GM19372 (cell line): ENCODE data around the gene MPDU1.
"Not testable (repeated sequence)": the region's sequence is repeated elsewhere in the genome, so short reads cannot be mapped to it uniquely, and the experiment has no call there.

ENCODE experiments used
- ATAC-seq: cut with Tn5 transposase; IDR thresholded peaks from one replicate; pipeline ENCODE4 v1.9.1; 2021; ENCODE audit warnings: mild to moderate bottlenecking, low read depth, moderate library complexity; ENCODE audit not compliant: unreplicated experiment

The MPDU1 gene

DNA sequence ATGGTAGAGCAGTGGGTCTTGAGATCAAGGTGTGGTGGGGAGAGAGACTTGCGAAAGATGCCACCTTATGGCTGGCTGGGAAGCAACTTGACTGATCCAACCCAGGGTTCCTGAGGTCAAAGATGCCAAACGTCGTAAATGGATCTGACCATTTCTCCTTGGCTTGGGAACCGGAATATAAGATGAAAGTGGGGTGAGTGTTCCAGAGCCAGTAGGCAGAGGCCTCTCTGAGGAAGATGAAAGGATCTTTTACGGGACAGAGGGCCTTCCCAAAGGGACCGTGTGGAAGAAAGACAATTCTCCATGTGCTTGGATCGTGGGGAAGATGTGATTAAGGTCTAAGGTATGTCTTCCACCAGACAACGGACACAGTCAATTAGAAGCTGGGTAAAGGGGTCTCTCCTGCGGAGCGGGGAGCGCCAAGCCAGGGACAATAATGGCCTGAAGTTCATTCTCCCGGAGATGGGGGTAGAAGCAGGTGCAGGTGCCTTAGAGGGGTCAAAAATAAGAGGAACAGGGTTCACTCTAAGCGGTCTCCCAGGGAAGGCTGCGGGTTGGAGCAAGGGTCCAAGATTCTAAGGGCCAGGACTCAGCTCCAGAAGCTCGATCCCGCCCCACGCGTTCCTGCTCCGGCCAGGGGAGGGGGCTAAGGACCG, 30.2 kb downstream of the MPDU1 start:
- ATAC-seq: no peak

DNA sequence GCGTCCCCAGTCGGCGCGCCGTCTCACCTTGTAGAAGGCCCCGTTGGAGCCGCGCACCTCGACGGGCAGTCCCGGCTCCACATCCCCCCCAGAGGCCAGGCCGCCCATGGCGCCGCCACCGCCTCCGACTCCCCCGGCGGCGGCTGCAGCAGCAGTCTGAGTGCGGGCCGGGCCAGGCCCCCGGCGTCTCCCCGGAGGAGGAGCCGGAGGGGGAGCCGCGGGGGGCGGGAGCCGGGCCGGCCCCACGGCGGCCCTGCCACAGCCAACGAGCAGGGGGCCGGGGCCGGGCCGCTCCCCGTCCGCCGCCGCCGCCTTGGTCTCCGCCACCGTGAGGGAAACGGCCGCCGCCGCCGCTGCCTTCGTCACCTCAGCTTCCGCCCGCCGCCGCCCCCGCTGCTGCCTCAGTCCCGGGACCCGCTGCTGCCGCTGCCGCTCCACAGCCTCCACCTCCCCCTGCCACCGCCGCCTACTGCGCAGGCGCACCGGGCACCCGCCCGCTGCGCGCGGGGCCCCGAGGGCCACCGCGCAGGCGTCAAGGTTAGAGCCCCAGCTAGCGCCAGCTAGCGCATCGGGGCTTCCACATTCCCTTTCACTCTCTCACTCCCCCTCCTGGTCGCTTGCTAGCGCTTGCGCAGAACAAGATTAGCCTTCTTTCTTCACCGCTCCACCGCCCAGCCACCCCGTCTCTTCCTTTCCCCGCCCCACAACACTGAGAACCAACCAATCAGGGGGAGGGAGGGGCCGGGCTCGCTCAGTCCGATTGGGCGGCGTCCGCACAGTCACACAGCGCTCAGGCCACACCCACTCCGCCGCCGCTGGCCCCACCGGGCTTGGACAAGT, 31.0 kb downstream of the MPDU1 start, which contains the start of gene FXR2:
FXR2 (minus strand) TSS at position 473 of the 840 bp plus-strand sequence; CDS start at position 108, 365 bp downstream.
- ATAC-seq: peak; percentile 90

DNA sequence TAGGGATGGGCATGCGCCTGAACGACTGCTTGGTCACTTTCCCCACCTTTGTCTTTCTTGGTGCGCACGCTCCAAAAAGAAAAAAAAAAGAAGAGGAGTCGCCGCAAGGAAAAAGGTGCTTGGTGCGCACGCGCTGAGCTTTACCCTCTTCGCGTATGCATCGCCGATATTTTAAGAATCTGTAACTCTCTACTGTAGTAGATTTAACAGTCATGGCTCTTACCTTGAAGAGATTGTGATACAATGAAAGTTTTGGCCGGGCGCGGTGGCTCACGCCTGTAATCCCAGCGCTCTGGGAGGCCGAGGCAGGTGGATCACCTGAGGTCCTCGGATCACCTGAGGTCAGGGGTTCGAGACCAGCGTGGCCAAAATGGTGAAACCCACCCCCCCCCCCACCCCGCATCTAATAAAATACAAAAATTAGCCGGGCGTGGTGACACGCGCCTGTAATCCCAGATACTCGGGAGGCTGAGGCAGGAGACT, 31.7 kb downstream of the MPDU1 start:
- no peak for ATAC-seq

DNA sequence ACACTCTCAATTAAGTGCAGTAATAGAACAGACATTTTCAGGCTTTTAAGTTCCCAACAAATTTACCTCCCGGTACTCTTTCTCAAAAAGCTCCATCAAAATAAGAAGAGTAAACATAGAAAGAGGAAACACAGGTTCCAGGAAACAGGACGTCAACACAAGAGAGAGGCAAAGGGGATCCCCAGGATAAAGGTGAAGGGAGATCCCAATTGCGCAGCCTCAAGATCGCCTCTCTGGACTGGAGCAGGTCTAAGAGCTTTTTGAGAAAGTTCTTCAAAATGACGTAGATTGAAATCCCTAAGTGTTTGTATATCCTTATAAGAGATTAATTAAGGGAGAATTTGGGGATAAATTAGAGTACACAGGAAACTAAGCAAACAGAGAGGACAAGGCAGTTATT, 35.0 kb downstream of the MPDU1 start:
- no peak for ATAC-seq

DNA sequence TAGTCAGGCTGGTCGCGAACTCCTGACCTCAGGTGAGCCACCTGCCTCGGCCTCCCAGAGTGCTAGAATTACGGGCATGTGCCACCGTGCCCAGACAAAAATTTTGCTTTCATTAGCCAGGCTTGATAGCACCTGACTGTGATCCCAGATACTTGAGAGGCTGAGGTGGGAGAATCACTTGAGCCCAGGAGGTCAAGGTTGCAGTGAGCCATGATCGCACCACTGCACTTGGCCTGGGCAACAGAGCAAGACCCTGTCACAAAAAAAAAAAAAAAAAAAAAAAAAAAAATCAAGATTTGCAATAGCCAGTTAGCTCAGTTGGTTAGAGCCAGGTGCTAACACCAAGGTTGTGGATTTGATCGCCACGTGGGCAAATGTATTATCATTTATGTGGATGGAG, 37.2 kb downstream of the MPDU1 start:
- no peak for ATAC-seq

GRCh38 chr17:7623661-7624060, 40.0 kb downstream of the MPDU1 start:
- ATAC-seq: no peak

DNA sequence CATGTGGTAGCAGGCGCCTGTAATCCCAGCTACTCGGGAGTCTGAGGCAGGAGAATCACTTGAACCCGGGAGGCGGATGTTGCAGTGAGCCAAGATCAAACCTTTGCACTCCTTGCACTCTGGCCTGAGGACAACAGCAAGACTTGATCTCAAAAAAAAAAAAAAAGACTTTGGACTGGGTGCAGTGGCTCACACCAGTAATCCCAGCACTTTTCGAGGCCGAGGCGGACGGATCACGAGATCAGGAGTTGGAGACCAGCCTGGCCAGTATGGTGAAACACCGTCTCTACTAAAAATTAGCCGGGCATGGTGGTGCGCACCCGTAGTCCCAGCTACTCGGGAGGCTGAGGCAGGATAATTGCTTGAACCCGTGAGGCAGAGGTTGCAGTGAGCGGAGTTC, 42.1 kb downstream of the MPDU1 start:
- not testable (repeated sequence) for ATAC-seq

GRCh38 chr17:7626307-7626706, 42.7 kb downstream of the MPDU1 start:
- ATAC-seq: no peak

DNA sequence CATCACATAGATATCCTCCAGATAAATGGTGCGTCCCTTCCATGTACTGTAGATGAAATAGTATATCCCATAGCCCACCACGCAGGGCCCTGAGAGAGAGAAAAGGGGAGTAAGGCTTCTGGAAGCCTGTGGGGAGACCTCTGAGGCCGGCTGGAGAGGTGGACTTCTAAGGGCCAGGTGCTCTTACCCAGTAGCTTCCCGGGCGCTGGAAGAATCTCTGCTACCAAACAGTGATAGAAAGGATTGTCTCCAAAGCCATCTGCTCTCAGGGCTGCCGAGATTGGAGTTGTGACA, 43.3 kb downstream of the MPDU1 start:
- ATAC-seq: no peak

DNA sequence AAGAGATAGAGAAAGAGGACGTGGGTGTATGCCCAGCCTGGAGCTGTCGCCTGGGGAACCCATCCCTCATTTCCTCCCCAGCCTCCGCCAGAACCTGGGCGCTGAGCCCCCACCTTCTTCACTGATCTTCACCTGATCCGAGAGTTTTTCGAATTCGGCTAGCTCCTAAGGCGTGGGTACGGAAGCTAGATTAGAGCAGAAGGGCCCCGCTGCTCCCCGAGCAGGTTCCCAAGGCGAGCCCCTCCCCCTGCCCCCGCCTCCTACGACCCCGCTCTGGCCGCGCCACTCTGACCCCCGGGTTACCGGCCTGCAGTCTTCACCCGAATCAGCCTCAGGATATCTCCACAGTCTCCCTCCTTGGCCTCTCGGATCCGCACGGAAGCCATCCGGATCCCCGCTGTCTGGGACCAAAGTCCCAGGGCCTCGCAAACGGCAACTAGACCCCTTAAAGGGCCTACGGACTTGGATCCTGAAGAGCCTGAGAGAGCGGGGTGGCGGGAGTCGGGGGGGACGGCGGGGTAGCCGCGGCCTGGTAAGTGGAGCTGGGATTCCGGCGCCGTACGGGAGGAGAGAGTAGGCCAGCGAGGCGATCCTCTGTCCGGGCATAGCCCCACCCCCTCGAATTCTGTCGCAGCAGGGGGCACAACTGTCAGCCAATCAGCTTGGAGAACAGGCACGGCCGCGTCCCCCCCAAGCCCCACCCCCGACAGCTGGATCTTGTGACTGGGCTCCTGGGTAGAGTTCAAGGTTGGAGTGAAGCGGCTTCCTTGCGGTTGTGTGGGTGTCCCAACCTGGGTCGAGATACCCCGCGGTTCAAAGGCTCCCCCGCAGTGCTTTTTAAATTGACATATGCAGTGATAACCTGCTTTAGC, 43.8 kb downstream of the MPDU1 start, which contains the start of gene SAT2:
SAT2 (minus strand) TSS at position 572 of the 872 bp plus-strand sequence; CDS start at position 386, 186 bp downstream.
- ATAC-seq: peak; percentile 89

GRCh38 chr17:7629939-7630571, 46.4 kb downstream of the MPDU1 start, which contains the start of gene SHBG:
Gene SHBG (plus strand): TSS chr17:7630135. CDS start chr17:7630173, 38 bp downstream.
- no peak for ATAC-seq

DNA sequence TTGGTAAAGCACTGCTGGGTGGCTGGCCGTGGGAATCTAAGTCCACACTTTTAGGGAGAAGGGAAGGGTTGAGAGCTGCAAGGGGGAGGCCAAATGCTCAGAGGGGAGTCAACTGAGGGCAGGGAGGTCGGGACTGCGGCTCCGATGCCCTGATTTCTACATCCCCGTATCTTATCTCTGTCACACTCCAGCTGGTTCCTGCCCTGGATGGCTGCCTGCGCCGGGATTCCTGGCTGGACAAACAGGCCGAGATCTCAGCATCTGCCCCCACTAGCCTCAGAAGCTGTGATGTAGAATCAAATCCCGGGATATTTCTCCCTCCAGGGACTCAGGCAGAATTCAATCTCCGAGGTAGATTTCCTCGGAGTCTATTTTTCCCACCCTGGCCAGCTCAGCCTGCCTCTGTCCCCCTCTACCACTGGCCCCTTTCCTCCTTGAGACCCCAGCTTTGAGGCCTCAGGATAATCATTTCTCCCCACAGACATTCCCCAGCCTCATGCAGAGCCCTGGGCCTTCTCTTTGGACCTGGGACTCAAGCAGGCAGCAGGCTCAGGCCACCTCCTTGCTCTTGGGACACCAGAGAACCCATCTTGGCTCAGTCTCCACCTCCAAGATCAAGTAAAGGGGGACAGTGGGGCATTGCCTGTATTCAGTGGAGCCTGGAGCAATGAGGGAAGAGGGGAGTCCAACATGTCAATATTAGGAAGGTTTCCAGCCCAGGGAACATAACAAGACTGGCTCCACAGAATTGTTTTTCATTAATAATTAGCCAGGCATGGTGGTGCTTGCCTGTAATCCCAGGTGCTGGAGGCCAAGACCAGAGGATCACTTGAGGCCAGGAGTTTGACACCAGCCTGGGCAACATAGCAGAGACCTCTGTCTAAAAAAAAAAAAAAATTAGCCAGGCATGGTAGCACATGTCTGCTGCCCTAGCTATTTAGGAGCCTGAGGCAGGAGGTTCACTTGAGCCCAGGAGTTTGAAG, 48.0 kb downstream of the MPDU1 start:
- no peak for ATAC-seq

GRCh38 chr17:7632492-7632894, 48.8 kb downstream of the MPDU1 start:
- no peak for ATAC-seq

GRCh38 chr17:7633093-7633492, 49.4 kb downstream of the MPDU1 start:
- no peak for ATAC-seq

GRCh38 chr17:7634384-7634783, 50.7 kb downstream of the MPDU1 start:
- ATAC-seq: no peak

DNA sequence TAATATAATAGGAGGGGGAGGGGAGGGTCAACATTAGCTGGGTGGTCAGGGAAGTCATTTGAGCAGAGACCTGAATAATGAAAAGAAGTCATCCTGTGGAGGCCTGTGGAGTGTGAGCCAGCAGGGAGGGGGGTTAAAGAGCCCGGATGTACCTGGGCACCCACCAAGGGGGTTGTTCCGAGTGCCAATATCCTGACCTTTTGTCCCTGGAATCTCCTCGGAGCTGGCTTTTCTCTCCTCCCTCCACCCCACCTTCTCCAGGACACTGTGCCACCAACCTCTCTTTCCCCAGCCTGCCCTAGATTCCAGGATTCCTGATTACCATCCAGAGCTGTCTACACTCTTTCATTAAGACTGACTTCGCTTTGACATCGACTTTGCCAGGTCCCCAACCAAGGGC, 52.5 kb downstream of the MPDU1 start:
- ATAC-seq: no peak
